Measurements from ENCODE around the gene C8A. TPM values are rescaled to one million over a fixed set of nuclear protein-coding genes. Genes with fewer than 3 reads are reported as not detected.

C8A gene
- polyA plus RNA-seq, 1 donor (not counting 4 experiments of a cell fraction or from before 2014, with no cell fraction given): not detected

GRCh38 chr1:56911098-56911938, 56.7 kb downstream of the C8A start:
- Histone ChIP-seq H3K4me3 (ENCODE audit: control insufficient read depth in 2 of 3, extremely low read depth in 1 of 3, insufficient read depth in 2 of 3, low read depth in 1 of 3, low read length in 3 of 3) (no peak overlapping the region), H3K79me2 (ENCODE audit: control insufficient read depth, insufficient read depth, low read length) (no peaks in the 10 kb centered on the region), H3K9me3 (ENCODE audit: control insufficient read depth, low read depth, low read length) (no peaks in the 10 kb centered on the region), H3K27me3 (ENCODE audit: control insufficient read depth, extremely low read depth, insufficient read depth, low read length) (no peaks in the 10 kb centered on the region), H3K4me1 (ENCODE audit: control insufficient read depth, extremely low read depth, insufficient read depth, low read length) (no peaks in the 10 kb centered on the region), H3K9ac (ENCODE audit: control insufficient read depth, extremely low read depth, insufficient read depth, low read length) (no peak overlapping the region), H2AFZ (ENCODE audit: control insufficient read depth, low read length) (no peak overlapping the region), H3K27ac (ENCODE audit: control insufficient read depth, insufficient read depth, low read length) (no peak overlapping the region), H4K20me1 (ENCODE audit: control insufficient read depth, extremely low read depth, insufficient read depth, low read length) (no peaks in the 10 kb centered on the region), H3K36me3 (ENCODE audit: control insufficient read depth in 2 of 2, extremely low read depth in 1 of 2, insufficient read depth in 2 of 2, low read length in 2 of 2) (no peaks in the 10 kb centered on the region), H3K9me1 (ENCODE audit: control insufficient read depth, extremely low read depth, insufficient read depth, low read length) (no peaks in the 10 kb centered on the region), H3K4me2 (ENCODE audit: control insufficient read depth, extremely low read depth, insufficient read depth, low read depth, low read length) (no peak overlapping the region)
- peak; percentile 51 for FAIRE-seq
- TF ChIP-seq EZH2 (IDR thresholded peaks at IDR 0.05; ENCODE audit: low read length) (no peak), CTCF (optimal IDR thresholded peaks at IDR 0.05 in 1 of 3, IDR thresholded peaks at IDR 0.05 in 1 of 3, conservative IDR thresholded peaks at IDR 0.05 in 1 of 3; ENCODE audit: extremely low read depth in 1 of 3, insufficient read depth in 2 of 3, low read length in 3 of 3) (no peak)
- dilution Hi-C loops (cut with MboI; ENCODE audit: extremely low pct_ligation_motif_present, low sequenced_read_pairs): no loop called here
- no peak for DNase-seq (ENCODE audit: low read depth, low spot score)

- no peaks in the 10 kb centered on the region for H3K36me3 ChIP-seq (ENCODE audit: control insufficient read depth in 2 of 2, extremely low read depth in 1 of 2, insufficient read depth in 2 of 2, low read length in 2 of 2)
- no peaks in the 10 kb centered on the region for H3K4me1 ChIP-seq (ENCODE audit: control insufficient read depth, extremely low read depth, insufficient read depth, low read length)
- no peak for TF ChIP-seq EZH2 (IDR thresholded peaks at IDR 0.05; ENCODE audit: low read length)
- TF ChIP-seq CTCF (optimal IDR thresholded peaks at IDR 0.05 in 1 of 3, IDR thresholded peaks at IDR 0.05 in 1 of 3, conservative IDR thresholded peaks at IDR 0.05 in 1 of 3; ENCODE audit: extremely low read depth in 1 of 3, insufficient read depth in 2 of 3, low read length in 3 of 3): no peak
- no peak overlapping the region for H3K4me2 ChIP-seq (ENCODE audit: control insufficient read depth, extremely low read depth, insufficient read depth, low read depth, low read length)
- no peak overlapping the region for H2AFZ ChIP-seq (ENCODE audit: control insufficient read depth, low read length)
- dilution Hi-C loops (cut with MboI; ENCODE audit: extremely low pct_ligation_motif_present, low sequenced_read_pairs): no loop called here
- no peaks in the 10 kb centered on the region for H3K27me3 ChIP-seq (ENCODE audit: control insufficient read depth, extremely low read depth, insufficient read depth, low read length)
- DNase-seq (ENCODE audit: low read depth, low spot score) (no peak), FAIRE-seq (no peak)
- H3K79me2 ChIP-seq (ENCODE audit: control insufficient read depth, insufficient read depth, low read length): no peaks in the 10 kb centered on the region
- H4K20me1 ChIP-seq (ENCODE audit: control insufficient read depth, extremely low read depth, insufficient read depth, low read length): no peaks in the 10 kb centered on the region
- H3K4me3 ChIP-seq (ENCODE audit: control insufficient read depth in 2 of 3, extremely low read depth in 1 of 3, insufficient read depth in 2 of 3, low read depth in 1 of 3, low read length in 3 of 3): no peak overlapping the region
- H3K27ac ChIP-seq (ENCODE audit: control insufficient read depth, insufficient read depth, low read length): no peak overlapping the region
- H3K9me1 ChIP-seq (ENCODE audit: control insufficient read depth, extremely low read depth, insufficient read depth, low read length): no peaks in the 10 kb centered on the region
- H3K9ac ChIP-seq (ENCODE audit: control insufficient read depth, extremely low read depth, insufficient read depth, low read length): no peak overlapping the region
- no peaks in the 10 kb centered on the region for H3K9me3 ChIP-seq (ENCODE audit: control insufficient read depth, low read depth, low read length)
These were observed 57.7 kb downstream of the C8A start for GRCh38 chr1:56912325-56912724.

Measured in keratinocyte (primary cell).